Stimulated activated CD4-positive, alpha-beta T cell treated with anti-CD3 and anti-CD28 coated beads, Interleukin-2, amount 100 ng/mL, for 4 hours (primary cell): ENCODE measurements around the gene OR6K2.

Experiments
- DNase-seq: peaks from one replicate; pipeline ENCODE4 v3.0.0-alpha.2; 2020; ENCODE audit warnings: low read depth

The OR6K2 gene

GRCh38 chr1:158685085-158685484 is 15.4 kb downstream of the OR6K2 start:
- no peak for DNase-seq

DNA sequence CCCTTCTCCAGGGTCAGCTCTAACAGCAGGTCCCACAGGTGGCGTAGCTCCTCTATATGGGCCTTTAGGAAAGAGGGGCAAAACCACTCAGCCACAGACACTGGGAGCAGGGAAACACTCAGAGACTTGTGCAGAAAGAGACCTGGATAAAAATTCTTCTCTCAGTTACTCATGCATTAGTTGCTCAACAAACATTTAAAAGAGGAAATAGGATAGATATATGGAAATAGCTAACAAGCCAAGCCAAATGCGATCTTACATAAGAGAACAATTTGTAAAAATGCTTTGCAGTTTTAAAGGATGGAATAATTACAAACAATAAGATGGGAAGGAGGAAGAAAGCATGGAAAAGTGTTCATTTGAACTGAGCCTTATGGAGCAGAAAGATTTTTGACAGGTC is 18.8 kb downstream of the OR6K2 start:
- DNase-seq: no peak

DNA sequence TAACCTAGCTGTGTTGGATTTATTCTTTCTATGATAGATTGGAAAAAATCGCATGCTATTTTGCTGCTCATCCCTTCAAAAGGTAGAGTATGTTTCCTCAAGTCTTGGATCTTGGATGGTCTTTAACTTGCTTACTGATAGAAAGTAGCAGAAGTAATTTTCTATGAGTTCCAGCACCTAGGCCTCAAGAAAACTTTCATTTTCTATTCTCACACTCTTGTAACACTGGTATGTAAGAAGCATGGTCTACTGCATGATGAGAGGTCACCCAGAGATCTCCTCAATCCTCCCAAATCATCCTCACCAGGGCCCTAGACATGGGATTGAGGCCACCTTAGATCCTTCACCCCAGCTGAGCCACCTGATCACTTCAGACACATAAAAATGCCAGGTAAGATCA is 21.2 kb downstream of the OR6K2 start:
- DNase-seq: no peak

DNA sequence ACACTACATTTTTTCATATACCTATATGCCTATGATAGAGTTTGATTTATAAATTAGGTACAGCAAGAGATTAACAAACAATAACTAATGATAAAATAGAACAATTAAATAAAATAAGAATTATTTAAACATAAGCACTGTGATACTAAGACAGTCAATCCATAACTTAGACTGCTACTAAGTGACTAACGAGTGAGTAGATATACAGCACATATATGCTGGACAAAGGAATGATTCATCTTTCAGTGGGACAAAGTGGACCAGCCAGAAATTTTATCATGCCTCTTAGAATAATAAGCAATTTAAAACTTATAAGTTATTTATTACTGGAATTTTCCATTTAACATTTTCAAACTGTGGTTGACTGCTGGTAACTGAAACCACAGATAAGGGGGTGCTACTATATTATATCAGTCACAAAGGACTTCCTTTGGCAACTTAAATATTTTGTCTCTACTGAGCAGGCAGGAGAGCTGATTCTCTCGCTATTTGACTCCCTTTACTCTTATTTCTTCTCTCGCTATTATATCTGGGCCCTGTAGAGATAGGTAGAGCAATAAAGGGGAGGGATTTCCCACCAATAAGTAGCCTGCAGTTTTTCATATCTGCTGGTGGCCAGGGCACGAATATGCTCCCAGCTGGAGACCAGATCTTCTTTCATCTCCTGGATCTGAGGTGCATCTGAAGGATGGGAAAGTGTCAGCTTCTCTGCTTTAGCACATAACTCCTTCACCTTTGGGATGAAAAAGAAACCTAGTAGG is 24.7 kb downstream of the OR6K2 start:
- no peak for DNase-seq

DNA sequence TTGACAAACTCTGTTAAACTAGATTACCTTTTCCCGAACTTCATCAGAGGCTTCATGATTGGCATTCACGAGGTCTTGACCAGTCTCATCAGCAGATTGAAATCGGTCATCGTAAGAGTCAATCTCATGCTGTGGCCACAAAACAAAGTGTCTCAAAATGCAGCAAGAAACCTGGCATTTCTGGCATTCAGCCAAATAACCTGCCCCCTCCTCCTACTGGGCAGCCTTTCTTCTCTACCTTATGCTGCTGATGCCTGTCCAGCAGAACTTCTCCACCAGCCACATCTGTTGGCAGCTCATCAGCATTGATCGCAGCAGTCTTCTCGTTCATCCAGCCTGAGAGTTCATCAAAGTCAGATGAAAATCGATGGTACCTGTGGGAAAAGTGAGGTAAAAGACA is 26.1 kb downstream of the OR6K2 start:
- no peak for DNase-seq

- DNase-seq: no peak
Measured at GRCh38 chr1:158666037-158666436, 34.4 kb downstream of the OR6K2 start.

DNA sequence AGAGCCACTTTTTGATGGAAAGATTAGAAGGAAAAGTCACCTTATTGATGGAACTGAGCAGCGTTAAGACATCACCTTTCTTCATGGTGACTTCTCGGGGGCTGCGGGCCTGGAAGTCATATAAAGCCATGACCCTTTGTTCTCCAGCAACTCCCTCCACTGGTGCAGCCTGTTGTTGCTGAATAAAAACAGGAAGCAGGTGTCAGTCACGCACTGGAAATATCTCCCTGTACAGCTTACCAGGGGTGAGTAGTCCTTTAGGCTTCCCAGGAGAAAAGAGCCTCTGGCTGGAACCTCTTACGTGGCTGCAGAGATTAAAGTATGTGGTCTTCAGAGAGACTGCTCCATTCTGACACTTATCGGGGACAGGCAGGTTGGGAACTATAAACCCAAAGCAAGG is 45.9 kb downstream of the OR6K2 start:
- DNase-seq: no peak

DNA sequence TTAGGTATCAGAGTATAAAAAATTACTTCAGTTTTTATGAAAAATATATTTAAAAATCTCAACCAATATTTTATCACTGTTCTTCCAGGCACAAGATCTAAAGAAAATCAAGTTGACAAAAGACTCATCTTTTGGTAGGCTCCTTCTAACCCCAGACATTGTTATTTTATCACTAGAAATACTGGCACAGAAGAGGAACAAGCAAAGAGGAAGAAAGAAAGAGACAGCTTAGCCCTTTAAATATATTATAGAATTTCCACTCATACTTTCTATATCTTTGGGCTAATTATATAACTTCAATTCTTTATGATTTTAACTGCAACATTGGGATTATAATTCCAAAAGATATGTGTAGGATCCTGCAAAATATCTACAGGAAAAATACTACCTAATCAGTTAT is 46.4 kb downstream of the OR6K2 start:
- DNase-seq: no peak

- no peak for DNase-seq
Measured at GRCh38 chr1:158652721-158653334, 47.6 kb downstream of the OR6K2 start.
